Upper lobe of left lung (tissue), 6 donors: ENCODE measurements around the gene PFKL. TPM values are rescaled to one million over a fixed set of nuclear protein-coding genes. Genes with fewer than 3 reads are reported as not detected.
"Not testable (repeated sequence)": the region's sequence is repeated elsewhere in the genome, so short reads cannot be mapped to it uniquely, and the experiment has no call there.

Experiments used
- ATAC-seq, 2 donors: fragments of 200-7000 bp; cut with Tn5 transposase; one replicate each; pipeline ENCODE4 v1.9.1; 2022; ENCODE audit warnings: mild to moderate bottlenecking in 2 of 2, moderate library complexity in 2 of 2; ENCODE audit not compliant: low FRiP score in 2 of 2
- DNase-seq, 2 donors: peaks; one replicate each; pipeline ENCODE4 v3.0.0-alpha.2; 2019 to 2020
- H3K27ac ChIP-seq, 4 donors: fragments of 200-600 bp; sonication (generic); one replicate each; pipeline ENCODE4 v1.5.1; 2016 to 2019
- H3K27me3 ChIP-seq, 4 donors: fragments of 200-600 bp; sonication (generic); one replicate each; pipeline ENCODE4 v1.5.1; 2017 to 2019
- H3K36me3 ChIP-seq, 4 donors: fragments of 200-600 bp; sonication (generic); one replicate each; pipeline ENCODE4 v1.5.1; 2016 to 2019
- H3K4me1 ChIP-seq, 4 donors: fragments of 200-600 bp; sonication (generic); one replicate each; pipeline ENCODE4 v1.5.1; 2018 to 2019
- H3K4me3 ChIP-seq, 4 donors: fragments of 200-600 bp; sonication (generic); one replicate each; pipeline ENCODE4 v1.5.1; 2017 to 2019; ENCODE audit warnings: mild to moderate bottlenecking in 2 of 4, moderate library complexity in 1 of 4
- H3K9me3 ChIP-seq, 4 donors: fragments of 200-600 bp; sonication (generic); one replicate each; pipeline ENCODE4 v1.5.1; 2018 to 2019
- CTCF ChIP-seq, 6 experiments: fragments of 450-650 bp in 4 of 6; fragments of 200-600 bp in 2 of 6; sonication (generic) in 2 of 6; IDR thresholded peaks; one replicate each; pipeline ENCODE4 v1.5.1; 2016 to 2019; ENCODE audit warnings: antibody characterized with exemption in 6 of 6
- EP300 ChIP-seq, 4 donors: sonication (generic); formaldehyde crosslinking; IDR thresholded peaks; one replicate each; pipeline ENCODE4 v1.5.1; 2017; ENCODE audit warnings: antibody characterized with exemption in 4 of 4, control low read depth in 2 of 4
- POLR2A ChIP-seq, 4 donors: fragments of 450-650 bp; IDR thresholded peaks; one replicate each; pipeline ENCODE4 v1.5.1; 2016 to 2017; ENCODE audit warnings: antibody characterized with exemption in 4 of 4, mild to moderate bottlenecking in 2 of 4
- POLR2AphosphoS5 ChIP-seq, 2 donors: sonication (generic); formaldehyde crosslinking; IDR thresholded peaks; one replicate each; pipeline ENCODE4 v1.5.1; 2017; ENCODE audit warnings: antibody characterized with exemption in 2 of 2
- WGBS, 2 donors: methylation state at CpG; one replicate each; pipeline ENCODE4 v1.1.5; 2017 to 2018; 5-methylcytosine and 5-hydroxymethylcytosine counted together
- total RNA-seq, 6 donors: library from RNA; depleted of rRNA in 4 of 6; stranded (reverse); fragments of >200 nt in 4 of 6; gene quantifications; one replicate each; pipeline versions ENCODE4 v1.1.0 to v1.2.1, GENCODE V29; 2016 to 2021
- donor health status: DM: no; HTN: no; CAD: no; lungs with moderate emphysema.
- donor health status: DM: no; HTN: yes; CAD: no; lungs with severe emphysema.

The PFKL gene
- total RNA-seq, 6 donors from 2014 or later = 69.8 to 157 (median 135) TPM

DNA sequence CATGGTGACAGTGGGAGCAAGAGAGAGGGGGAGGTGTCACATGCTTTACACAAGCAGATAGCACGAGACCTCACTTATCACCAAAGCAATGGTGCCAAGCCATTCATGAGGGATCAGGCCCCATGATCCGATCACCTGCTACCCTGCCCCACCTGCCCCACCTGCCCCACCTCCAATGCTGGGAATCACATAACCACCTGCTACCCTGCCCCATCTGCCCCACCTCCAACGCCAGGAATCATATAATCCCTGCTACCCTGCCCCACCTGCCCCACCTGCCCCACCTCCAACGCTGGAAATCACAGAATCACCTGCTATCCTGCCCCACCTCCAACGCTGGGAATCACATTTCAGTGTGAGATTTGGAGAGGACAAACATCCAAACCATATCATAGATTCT lies 24.8 kb upstream of the PFKL start:
- 72 to 80% methylated on average over 4 to 5 of the region's 5 CpGs for WGBS, 2 donors
- Histone ChIP-seq H3K4me1 (no peaks in the 10 kb centered on the region), H3K9me3 (no peaks in the 10 kb centered on the region), H3K36me3 (no peaks in the 10 kb centered on the region), H3K4me3 (no peak overlapping the region), H3K27ac (no peak overlapping the region), H3K27me3 (no peaks in the 10 kb centered on the region)
- TF ChIP-seq POLR2A (IDR thresholded peaks at IDR 0.05) (no peak), EP300 (IDR thresholded peaks at IDR 0.05) (no peak), POLR2AphosphoS5 (IDR thresholded peaks at IDR 0.05) (no peak), CTCF (IDR thresholded peaks at IDR 0.05) (no peak)
- ATAC-seq = no peak
- DNase-seq = no peak

DNA sequence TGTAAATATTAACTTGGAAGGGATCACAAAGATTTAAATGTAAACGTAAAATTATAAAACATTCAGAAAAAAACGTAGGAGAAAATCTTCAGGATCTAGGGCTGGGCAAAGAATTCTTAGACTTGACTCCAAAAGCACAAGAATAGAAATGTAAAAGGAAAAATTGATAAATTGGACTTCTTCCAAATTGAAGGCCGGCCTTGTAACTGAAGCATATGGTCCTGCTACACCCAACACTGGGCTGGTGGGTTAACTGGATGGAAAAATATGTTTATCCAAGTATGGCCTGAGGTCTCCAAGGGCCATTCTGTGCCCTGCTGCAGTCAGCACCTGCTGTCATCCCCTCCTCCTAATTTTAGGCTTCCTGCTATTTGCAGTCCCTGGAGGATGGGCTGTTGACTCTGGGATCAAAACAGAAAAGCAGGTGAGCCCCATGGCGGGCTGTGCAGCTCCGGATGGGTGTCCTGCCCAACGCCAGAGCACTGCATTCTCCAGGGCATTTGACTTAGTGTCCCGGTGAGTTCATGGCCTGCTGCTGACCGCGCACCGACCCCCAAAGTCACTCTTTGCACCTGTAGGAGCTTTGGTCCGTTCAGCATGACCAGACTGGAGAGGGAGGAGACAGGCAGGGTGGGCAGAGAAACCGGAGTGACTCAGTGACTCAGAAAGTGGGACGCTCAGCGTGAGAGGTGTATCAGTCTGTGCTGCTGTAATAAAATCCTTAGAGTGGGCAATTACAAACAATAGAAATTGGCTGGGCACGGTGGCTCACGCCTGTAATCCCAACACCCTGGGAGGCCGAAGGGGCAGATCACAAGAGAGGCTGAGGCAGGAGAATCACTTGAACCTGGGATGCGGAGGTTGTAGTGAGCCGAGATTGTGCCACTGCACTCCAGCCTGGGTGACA lies 20.2 kb upstream of the PFKL start:
- Histone ChIP-seq H3K27me3 (no peaks in the 10 kb centered on the region), H3K4me1 (peaks cover 0 to 5% (median 0%) of the 10 kb centered on the region in 4 donors), H3K9me3 (no peaks in the 10 kb centered on the region), H3K27ac (no peak overlapping the region), H3K36me3 (no peaks in the 10 kb centered on the region), H3K4me3 (no peak overlapping the region)
- TF ChIP-seq POLR2A (IDR thresholded peaks at IDR 0.05) = no peak
- TF ChIP-seq CTCF (IDR thresholded peaks at IDR 0.05) = no peak
- TF ChIP-seq POLR2AphosphoS5 (IDR thresholded peaks at IDR 0.05) = no peak
- TF ChIP-seq EP300 (IDR thresholded peaks at IDR 0.05) = no peak
- 88 to 91% methylated on average over 19 of the region's 19 CpGs for WGBS, 2 donors
- ATAC-seq = no peak
- DNase-seq = no peak

- no peaks in the 10 kb centered on the region for H3K9me3 ChIP-seq
- no peak for DNase-seq
- peaks cover 0 to 12% (median 3%) of the 10 kb centered on the region in 4 donors for H3K27me3 ChIP-seq
- no peak overlapping the region for H3K4me3 ChIP-seq
- H3K36me3 ChIP-seq = no peaks in the 10 kb centered on the region
- no peak overlapping the region for H3K27ac ChIP-seq
- ATAC-seq = no peak
- H3K4me1 ChIP-seq = peaks cover 5 to 12% (median 8%) of the 10 kb centered on the region in 4 donors
- WGBS, 2 donors = 93 to 100% methylated on average over 7 to 9 of the region's 9 CpGs
- no peak for TF ChIP-seq EP300 (IDR thresholded peaks at IDR 0.05)
- TF ChIP-seq CTCF (IDR thresholded peaks at IDR 0.05) = no peak
- no peak for TF ChIP-seq POLR2AphosphoS5 (IDR thresholded peaks at IDR 0.05)
- no peak for TF ChIP-seq POLR2A (IDR thresholded peaks at IDR 0.05)
These were observed 18.1 kb upstream of the PFKL start for GRCh38 chr21:44281801-44282200.

DNA sequence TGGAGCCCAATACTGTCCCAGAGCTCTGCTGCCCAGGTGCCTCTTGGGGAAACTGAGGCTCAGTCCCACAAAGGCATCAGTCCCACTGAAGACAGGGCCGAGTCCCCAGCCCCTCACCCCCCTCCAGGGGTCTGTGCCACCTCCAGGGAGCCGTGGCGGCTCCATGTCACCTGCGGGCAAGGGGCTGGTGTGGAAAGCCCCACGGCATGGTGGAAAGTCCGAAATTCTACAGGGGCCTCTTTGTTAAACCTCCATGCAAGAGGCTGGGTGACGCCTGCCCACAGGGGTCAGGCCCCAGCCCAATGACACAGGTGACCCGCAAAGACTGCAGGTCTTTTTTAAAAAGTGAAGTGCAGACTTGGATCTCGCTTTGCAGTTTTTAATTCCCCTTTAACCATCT lies 17.5 kb upstream of the PFKL start:
- Histone ChIP-seq H3K36me3 (no peaks in the 10 kb centered on the region), H3K9me3 (no peaks in the 10 kb centered on the region), H3K4me1 (peaks cover 5 to 12% (median 8%) of the 10 kb centered on the region in 4 donors), H3K27me3 (peaks cover 0 to 18% (median 3%) of the 10 kb centered on the region in 4 donors), H3K4me3 (no peak overlapping the region), H3K27ac (no peak overlapping the region)
- peak in 1 of 2 donors; percentile 71 for DNase-seq
- TF ChIP-seq POLR2AphosphoS5 (IDR thresholded peaks at IDR 0.05) (no peak), EP300 (IDR thresholded peaks at IDR 0.05) (no peak), CTCF (IDR thresholded peaks at IDR 0.05) (no peak), POLR2A (IDR thresholded peaks at IDR 0.05) (no peak)
- no peak for ATAC-seq
- 84 to 93% methylated on average over 4 to 8 of the region's 9 CpGs for WGBS, 2 donors

DNA sequence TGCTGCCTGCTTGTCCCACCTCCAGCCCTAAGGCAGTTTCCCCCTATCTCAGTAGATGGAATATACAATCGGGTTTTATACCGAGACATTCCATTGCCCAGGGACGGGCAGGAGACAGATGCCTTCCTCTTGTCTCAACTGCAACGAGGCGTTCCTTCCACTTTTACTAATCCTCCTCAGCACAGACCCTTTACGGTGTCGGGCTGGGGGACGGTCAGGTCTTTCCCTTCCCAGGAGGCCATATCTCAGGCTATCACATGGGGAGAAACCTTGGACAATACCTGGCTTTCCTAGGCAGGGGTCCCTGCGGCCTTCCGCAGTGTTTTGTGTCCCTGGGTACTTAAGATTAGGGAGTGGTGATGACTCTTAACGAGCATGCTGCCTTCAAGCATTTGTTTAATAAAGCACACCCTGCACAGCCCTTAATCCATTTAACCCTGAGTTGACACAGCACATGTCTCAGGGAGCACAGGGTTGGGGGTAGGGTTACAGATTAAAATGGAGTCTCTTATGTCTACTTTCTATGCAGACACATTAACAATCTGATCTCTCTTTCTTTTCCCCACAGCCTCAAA lies 16.6 kb upstream of the PFKL start:
- H3K4me1 ChIP-seq = peaks cover 5 to 12% (median 8%) of the 10 kb centered on the region in 4 donors
- not testable (repeated sequence) for H3K27ac ChIP-seq, H3K9me3 ChIP-seq, DNase-seq, H3K36me3 ChIP-seq, ATAC-seq, H3K4me3 ChIP-seq
- H3K27me3 ChIP-seq = peaks cover 0 to 20% (median 3%) of the 10 kb centered on the region in 4 donors
- 48 to 65% methylated on average over 11 of the region's 11 CpGs for WGBS, 2 donors
